ENCODE measurements around the gene BCAP31.
"Not testable (repeated sequence)": the region's sequence is repeated elsewhere in the genome, so short reads cannot be mapped to it uniquely, and the experiment has no call there.

BCAP31 gene

DNA sequence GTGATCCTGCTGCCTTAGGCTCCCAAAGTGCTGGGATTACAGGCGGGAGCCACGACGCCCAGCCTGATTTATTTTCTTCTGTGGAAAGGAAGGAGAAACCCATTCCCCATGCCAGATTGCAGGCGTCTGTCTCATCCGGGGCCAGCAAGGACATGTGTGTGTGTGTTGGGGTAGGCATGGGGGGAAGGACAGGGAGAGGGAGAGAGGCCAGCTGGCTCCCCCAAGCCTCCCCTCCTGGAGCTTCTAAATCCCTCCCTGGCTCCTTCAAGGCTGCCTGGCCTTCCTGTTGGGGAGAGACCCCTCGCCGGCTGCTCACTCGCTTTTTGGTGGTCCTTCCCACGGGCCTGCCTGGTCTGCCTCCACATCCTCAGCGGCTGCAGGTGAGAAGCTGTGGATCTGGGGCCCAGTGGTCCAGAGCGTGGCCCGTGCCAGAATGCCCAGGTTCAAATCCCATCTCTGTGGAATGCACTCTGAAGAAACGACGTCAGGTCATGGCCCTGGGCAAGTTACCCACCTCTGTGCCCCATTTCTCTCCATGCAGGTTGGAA lies 38.5 kb upstream of the BCAP31 start:
- no peak for DNase-seq

DNA sequence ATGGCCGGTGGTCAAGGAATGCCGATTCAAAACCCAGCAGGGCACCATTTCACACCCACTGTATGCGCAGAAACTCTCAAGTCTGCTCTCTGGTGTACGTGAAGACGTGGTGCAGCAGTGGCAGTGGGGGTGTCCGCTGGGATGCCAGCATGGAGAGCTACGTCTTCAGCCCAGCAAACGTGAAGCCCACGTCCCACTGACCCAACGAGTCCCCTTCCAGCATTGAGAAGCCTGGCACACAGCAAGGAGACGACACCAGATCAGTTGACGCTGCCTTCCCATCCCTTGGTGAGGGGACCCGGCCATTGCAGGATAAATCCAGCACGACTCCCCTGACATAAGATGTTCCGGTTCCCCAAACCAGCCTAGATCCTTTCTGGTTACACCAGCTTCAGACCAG lies 37.7 kb upstream of the BCAP31 start:
- DNase-seq = no peak

DNA sequence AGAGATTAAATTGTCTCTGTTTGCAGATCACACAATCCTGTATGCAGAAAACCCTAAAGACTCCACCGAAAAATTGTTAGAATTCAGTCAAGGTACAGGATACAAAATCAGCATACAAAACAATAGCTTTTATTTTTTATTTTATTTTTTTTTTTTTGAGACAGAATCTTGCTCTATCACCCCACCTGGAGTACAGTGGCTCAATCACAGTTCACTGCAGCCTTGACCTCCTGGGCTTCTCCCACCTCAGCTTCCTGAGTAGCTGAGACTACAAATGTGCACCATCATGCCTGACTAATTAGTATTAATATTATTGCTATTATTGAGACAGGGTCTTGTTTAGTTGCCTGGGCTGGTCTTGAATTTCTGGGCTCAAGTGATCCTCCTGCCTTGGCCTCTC lies 30.9 kb upstream of the BCAP31 start:
- DNase-seq = peak; percentile 21

DNA sequence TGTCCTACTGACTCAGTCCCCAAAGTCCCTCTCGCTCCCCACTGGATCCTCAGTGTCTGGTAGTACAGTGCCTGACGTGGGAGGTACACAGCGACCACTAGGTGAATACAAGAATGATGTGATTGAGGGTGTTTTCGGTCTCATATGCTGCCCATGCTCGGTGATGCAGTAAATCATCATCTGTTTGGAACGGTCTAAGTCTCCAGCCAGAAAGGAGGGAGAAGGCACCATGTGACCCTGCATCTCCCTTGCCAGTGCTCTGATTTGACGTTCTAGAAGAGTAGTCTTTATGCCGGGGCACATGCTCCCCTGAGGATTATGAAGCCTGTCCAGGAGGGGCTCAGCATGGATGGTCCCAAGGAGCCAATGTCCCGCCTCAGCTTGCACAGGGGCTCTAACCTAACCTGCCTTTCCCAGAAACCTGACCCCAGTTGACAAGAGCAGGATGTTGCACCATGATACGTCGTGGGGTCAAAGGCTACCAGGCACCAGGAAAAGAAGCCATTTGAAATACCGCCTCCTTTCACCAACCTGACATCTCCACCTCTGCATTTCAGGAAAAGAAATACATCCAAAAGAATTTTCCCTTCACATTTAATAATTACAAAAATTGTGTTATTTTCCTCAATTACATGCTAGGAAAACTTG lies 26.1 kb upstream of the BCAP31 start:
- no peak for DNase-seq

DNA sequence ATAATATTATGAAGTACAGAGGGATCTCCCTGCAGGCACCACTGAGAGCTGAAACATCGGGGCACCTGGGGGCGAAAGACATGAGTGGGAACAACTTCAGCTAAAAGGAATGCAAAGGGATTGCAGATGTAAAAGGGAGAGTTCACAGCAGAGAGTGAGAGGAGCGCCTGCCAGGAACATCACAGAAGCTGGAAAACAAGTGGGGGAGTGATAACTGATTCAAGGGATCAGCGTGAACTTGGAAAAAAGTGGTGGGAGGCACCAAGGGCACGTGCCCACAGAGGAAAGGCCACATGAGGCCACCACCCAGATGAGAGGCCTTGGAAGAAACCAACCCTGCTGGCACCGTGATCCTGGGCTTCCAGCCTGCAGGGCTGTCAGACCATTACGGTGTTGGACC lies 24.8 kb upstream of the BCAP31 start:
- not testable (repeated sequence) for DNase-seq

DNA sequence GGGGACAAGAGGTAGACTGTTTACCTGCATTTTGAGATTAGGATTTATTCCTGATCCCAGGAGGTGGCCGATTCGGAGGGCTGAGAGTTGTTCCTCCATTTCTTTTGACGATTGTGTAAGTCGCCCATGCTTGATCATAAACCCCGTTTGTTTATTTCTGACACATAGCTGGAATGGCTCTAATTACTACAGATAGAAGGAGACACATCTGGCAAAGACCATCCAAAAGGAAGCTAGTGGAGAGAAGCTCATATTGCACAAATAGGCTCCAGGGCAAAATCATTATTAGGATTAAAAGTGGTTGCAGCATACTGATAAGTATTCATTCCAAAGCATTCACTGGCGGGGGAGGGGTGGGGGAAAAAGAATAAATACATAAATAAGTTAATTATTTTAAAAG lies 22.8 kb upstream of the BCAP31 start:
- DNase-seq = not testable (repeated sequence)

DNA sequence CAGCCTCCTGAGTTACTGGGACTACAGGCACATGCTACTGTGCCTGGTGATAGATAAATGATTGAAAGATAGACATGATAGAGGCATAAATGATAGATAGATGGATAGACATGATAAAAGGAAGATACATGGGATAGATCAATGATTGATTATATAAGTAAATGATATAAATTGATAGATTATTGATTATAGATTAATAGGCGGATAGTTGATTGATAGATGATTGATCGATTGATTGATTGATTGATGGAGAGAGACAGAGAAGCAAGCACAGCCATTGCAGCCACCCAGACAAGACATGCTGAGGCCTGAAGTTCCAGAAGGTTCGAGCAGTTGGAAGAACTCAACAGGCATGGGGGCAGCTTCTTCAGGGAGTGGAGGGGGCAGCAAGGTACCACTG lies 22.2 kb upstream of the BCAP31 start:
- DNase-seq = no peak

DNA sequence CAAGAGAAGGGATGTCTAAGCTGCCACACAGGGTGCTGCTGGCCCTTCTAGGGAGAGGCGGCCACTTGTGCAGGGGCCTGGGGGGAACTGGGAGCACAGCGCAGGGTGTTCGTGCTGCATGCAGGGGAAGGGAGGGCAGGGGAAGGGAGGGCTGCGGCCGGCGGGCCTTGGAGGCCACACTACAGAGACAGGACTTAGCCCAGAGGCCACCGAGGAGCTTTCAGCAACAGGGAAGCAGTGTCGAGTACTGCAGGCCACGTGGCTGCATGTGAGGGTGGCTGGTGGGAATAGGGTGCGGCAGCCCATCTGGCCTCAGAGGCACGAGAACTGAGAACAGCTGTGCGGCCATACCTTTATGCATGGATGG lies 20.9 kb upstream of the BCAP31 start:
- not testable (repeated sequence) for DNase-seq

DNA sequence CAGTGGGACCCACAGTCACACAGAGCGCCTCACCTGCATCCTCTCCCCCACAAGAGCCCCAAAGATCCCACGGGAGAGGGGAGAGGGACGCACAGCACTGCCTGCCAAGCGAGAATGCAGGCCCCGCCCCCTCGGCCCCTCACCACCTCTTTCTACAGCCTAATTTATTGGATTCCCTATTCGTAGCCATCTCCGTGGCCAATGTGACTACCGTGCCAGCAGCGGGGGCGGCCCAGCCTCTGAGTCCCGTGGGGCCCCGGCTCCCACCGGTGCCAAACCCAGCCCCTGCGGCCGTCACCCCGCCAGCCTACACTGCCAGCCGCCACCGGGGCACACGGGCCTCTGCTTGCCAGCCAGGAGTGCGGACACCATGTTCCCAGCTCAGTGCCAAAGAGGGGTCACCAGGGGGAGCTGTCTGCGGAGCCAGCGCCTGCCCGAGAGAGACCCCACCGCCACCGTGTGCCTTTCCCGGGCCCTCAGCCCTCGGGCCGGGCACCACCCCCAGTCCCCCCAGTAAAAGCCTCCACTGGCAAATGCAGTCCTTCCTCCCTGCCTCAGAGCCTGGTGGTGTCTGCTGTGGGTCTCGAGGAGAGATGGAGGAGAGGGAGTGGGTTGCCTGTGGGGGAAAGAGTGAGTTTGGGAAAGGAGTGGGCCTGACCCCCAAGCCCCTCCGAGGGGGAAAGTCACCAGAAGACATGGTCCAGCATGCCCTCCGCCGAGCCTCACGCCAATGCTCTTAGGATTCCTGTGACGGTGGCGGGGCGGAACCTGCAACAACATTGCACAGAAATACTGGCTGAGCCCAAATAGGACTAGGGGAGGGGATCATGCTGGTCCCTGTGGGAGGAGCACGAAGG lies 20.3 kb upstream of the BCAP31 start:
- peak; percentile 56 for DNase-seq

DNA sequence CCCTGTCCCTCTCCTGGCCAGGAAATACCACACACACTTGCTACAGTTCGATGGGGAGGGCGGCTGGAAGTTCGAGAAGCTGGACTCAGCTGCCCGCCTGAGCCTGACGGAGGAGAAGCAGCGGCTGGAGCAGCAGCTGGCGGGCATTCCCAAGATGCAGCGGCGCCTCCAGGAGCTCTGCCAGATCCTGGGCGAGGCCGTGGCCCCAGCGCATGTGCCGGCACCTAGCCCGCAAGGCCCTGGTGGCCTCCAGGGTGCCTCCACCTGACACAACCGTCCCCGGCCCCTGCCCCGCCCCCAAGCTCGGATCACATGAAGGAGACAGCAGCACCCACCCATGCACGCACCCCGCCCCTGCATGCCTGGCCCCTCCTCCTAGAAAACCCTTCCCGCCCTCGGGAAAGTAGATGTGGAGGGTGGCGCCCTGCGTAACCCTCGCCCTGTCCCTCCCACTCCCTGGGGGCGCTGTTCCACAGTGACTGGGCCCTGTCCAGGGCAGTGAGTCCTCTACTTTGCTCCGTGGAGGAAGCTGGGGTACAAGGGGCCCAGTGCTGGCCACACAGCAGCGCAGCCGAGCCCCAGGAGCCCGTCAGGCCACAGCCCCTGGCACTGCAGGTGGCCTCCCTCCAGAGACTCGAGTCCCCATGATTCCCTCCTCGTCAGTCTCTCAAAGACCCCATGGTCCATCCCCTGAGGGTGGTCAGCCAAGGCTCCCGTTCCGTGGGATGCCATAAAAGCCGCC lies 19.5 kb upstream of the BCAP31 start:
- DNase-seq = peak; percentile 15

DNA sequence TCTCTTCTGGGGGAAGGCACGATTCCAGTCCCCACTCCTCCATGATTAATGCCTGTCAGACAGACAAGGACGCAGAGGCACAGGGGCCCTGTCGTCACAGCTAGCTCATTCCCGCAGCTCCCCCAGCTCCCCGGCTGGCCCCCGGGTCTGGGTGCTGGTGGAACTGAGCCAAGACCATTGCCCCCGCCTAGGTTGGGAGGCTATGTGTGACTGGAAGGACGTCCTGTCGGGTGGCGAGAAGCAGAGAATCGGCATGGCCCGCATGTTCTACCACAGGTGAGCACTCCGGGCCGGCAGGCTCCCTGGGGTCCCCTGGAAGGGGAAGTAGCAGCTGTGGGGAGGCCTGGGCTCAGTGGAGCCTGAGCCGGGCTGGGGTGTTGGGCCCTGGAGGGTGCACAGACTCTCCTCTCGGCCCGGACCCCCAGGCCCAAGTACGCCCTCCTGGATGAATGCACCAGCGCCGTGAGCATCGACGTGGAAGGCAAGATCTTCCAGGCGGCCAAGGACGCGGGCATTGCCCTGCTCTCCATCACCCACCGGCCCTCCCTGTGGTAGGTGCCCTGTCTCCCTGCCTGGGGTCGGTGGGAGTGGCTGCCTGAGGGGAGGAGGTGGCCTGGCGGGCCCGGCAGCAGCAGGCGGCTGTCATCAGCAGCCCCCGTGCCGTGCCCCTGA lies 18.7 kb upstream of the BCAP31 start:
- DNase-seq = not testable (repeated sequence)

DNA sequence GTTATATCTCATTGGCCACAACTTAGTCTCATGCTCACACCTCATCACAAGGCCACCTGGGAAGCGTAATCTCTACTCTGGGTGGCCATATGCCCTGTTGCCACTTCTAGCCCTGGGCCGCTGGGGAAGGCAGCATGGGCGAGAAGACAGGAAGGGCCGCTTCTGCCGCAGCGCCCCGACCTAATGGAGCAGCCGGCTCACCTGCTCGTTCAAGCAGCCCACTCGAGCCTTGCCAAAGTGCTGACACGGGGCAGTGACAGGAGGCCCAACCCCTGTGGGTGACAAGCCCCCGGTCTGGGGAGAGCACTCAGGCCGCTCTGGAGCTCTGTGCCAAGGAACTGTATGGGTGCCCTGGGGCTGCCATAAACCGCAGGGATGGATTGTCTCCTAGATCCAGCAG lies 17.9 kb upstream of the BCAP31 start:
- not testable (repeated sequence) for DNase-seq

DNA sequence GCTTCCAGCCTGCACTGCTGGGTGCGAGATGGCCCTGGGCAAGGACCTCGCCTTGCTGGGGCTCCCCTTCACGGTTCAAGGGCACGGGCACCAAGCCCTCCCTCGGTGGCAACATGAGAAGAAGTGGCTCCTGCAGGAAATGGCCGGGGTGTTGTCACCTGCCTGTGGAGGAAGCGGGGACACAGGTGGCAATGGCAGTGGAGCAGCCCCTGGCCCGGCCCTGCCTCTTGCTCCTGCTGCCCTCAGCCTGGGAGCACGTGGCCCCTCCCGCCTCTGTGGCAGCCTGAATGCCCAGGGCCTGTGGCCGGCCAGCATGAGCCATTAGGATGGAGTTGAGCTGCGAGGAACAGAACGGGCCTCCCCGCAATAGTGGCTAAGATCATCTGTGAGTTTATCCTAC lies 17.3 kb upstream of the BCAP31 start:
- no peak for DNase-seq

DNA sequence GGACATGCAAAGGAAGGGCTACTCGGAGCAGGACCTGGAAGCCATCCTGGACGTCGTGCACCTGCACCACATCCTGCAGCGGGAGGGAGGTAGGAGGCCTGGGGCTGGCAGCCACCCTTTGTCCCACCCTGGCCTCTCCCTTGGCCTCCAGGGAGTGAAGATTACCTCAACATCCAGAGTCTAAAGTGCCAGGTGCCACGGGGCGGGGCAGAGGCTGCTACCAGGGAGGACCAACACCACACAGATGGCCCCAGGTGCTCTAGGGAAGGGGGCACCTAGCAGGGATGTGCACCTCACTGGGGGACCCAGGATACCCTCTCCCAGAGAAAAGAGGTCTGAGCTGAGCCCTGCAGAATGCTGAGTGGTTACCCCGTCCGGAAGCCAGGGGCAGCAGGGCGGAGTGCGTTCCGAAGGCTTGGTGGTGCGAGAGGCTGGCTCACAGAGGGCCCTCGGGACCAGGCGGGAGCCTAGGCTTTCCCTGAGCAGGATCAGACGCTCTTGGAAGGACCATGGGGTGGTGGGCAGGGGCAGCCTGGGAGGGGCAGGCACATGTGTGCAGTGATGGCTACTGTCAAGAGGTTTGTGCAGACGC lies 16.5 kb upstream of the BCAP31 start:
- no peak for DNase-seq

DNA sequence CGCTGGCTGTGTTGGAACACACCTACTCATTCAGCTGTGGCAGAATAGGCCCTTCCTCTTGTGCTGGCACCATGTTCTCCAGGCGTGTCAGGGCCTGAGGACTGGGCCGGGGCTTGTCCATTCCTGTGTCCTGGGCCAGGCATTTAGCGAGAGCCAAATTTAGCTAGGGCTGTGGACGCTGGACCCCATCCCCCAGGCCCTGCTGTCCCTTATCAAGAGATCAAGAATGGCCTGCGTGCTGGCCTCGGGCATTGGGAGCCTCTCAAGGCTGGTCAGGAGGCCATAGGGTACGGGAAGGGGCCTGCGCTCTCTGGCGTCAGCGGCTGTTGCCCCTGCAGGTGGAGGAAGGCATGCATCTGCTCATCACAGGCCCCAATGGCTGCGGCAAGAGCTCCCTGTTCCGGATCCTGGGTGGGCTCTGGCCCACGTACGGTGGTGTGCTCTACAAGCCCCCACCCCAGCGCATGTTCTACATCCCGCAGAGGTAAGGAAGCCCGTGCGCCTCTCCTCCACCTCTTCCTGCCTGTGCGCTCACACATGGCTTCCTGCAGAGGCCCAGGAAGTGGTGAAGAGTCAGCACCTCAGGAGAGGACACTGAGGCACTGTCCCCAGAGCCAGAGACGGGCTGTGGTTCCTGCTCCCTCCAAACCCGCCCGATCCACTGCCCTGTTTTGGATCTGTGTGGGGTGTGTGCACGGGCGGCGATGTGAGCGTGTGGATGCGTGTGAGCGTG lies 15.7 kb upstream of the BCAP31 start:
- DNase-seq = no peak

DNA sequence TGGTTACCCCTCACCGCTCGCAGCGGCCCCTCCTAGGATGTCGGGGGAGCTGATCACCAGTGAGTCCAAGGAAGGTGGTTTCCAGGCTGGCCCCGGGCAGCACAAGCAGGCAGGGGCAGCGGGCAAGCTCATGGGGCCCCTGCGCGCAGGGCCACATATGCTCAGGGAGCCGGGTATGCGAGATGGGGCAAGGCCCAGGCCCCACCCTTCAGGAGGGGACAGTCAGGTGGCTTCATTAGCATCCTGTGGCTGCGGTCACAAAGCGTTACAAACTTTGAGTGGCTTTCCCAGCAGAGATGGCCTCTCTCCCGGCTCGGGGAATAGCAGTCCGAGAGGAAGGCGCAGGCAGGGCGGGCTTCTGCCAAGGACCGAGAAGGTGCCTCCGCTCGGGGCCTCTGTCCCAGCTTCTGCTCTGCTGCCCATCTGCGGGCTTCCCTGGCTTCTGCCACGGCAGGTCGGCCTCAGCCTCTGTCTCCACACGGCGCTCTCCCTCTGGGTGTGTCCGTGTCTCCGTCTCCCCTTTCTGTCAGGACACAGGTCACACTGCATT lies 13.9 kb upstream of the BCAP31 start:
- no peak for DNase-seq

DNA sequence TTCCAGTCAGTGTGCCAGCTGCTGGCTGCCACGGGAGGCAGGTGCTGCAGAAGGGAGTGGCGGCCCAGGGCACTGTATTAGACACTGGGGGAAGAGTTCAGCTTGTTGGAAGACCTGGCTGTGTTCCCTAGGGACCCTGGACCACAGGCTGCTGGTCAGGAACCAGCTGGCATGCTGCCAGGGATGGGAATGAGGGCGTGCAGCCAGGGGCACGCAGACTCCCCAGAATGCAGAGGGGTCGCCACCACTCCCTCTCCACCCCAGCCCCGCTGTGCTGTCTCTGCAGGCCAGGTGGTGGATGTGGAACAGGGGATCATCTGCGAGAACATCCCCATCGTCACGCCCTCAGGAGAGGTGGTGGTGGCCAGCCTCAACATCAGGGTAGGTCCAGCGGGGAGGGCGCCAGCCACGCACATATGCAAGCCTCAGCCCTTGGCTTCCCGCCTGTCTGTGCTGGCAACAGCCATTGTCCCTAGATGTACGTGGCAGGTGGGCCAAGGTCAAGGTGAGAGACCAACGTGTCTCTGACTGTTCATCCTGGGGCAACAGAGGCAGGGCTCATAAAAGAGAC lies 12.8 kb upstream of the BCAP31 start:
- no peak for DNase-seq

DNA sequence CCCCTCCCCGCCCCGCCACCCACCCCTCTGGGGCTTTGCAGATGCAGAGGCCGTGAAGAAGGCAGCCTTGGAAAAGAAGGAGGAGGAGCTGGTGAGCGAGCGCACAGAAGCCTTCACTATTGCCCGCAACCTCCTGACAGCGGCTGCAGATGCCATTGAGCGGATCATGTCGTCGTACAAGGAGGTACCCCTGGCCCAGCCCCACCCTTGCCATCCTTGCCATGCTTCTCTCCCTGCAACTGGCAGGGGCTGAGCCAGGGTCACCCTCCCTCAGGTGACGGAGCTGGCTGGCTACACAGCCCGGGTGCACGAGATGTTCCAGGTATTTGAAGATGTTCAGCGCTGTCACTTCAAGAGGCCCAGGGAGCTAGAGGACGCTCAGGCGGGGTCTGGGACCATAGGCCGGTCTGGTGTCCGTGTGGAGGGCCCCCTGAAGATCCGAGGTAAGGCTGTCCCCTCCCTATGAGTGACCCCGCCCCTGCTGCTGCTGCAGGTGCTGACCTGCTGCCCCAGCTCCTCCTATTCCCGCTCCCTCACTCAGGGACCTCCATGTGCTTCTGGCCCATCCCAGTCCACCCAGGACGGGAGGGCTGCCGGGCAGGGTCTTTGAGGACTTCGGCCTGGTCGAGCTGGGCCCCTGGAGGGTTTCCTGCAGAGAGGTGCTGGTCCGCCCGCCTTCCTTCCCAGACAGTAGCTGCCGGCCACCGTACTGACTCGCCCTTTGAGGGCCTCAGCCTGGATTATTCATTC lies 12.1 kb upstream of the BCAP31 start:
- DNase-seq = no peak

DNA sequence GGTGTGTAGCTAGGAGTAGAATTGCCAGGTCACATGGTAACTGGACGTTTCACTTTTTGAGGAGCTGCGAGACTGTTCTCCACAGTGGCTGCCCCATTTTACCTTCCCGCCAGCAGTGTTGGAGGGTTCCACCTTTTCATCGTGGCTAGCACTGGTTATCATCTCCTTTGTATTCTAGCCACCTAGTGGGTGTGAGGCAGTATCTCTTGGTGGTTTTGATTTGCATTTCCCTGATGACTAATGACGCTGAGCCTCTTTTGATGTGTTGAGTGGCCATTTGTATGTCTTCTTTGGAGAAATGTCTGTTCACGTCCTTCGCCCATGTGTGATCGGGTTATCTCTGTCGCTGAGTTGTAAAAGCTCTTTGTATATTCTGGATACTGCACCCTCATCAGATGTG lies 11.1 kb upstream of the BCAP31 start:
- peak; percentile 35 for DNase-seq

DNA sequence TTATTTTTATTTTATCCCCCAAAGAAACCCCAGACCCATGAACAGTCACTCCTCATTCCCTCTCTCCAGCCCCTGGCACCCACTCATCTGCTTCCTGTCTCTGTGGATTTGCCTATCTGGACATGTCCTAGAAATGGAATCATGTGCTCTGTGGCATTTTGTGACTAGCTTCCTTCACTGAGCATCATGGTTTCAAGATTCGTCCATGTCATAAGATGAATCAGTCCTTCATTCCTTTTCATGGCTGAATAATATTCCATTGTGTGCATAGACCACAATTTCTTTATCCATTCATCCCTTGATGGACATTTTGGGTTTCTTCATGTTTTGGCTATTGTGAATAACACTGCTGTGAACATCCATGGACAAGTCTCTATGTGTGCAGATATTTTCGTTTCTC lies 10.7 kb upstream of the BCAP31 start:
- DNase-seq = no peak

Measured in RPMI8226 (cell line).